Measurements from ENCODE around the gene UBE2E3. TPM values are rescaled to one million over a fixed set of nuclear protein-coding genes. Genes with fewer than 3 reads are reported as not detected.
A peak's percentile ranks its signal among the peaks of the same experiment; 100 is the strongest.

The UBE2E3 gene
- total and polyA plus RNA-seq, 2 of the 13 experiments (the other 11 are each of a cell fraction or from before 2014, with no cell fraction given) = 45.7 to 92.6 TPM

GRCh38 chr2:180980943-180981911, 822 bp downstream of the UBE2E3 start (continued):
- TF ChIP-seq ZBTB46 (CRISPR knock-in tag; IDR thresholded peaks at IDR 0.05; ENCODE audit: borderline replicate concordance) (no peak), HMGXB4 (CRISPR knock-in tag; IDR thresholded peaks at IDR 0.05; ENCODE audit: borderline replicate concordance in 1 of 2, low read depth in 1 of 2) (peak in 1 of 2 experiments; percentile 32; a peak in 1 of 4 replicates), JARID2 (CRISPR knock-in tag; IDR thresholded peaks at IDR 0.05; ENCODE audit: insufficient replicate concordance) (no peak), MEF2D (CRISPR knock-in tag; IDR thresholded peaks at IDR 0.05) (no peak), ZNF549 (CRISPR knock-in tag; IDR thresholded peaks at IDR 0.05) (no peak), ATF5 (CRISPR knock-in tag; IDR thresholded peaks at IDR 0.05; ENCODE audit: low read depth) (no peak), PATZ1 (CRISPR knock-in tag; IDR thresholded peaks at IDR 0.05) (no peak), KDM5A (IDR thresholded peaks at IDR 0.05; ENCODE audit: borderline replicate concordance, low read length) (peak; percentile 52; the same call in 1 of the 2 replicates), ZNF839 (CRISPR knock-in tag; IDR thresholded peaks at IDR 0.05; ENCODE audit: borderline replicate concordance) (no peak), KLF15 (CRISPR knock-in tag; IDR thresholded peaks at IDR 0.05; ENCODE audit: borderline replicate concordance) (no peak), ZNF788 (CRISPR knock-in tag; IDR thresholded peaks at IDR 0.05; ENCODE audit: borderline replicate concordance) (no peak), ZNF343 (CRISPR knock-in tag; IDR thresholded peaks at IDR 0.05) (no peak), KAT8 (CRISPR knock-in tag; IDR thresholded peaks at IDR 0.05) (0 out of 2 replicates have a peak, but pooled peaks have one; percentile 26), ZNF207 (IDR thresholded peaks at IDR 0.05; ENCODE audit: borderline replicate concordance) (no peak)
